HG02798 (cell line): Measurements from ENCODE around the gene SBK3.

Experiments
- ATAC-seq: cut with Tn5 transposase; IDR thresholded peaks from one replicate; pipeline ENCODE4 v1.9.1; 2021; ENCODE audit warnings: mild to moderate bottlenecking; ENCODE audit not compliant: unreplicated experiment, poor library complexity

The SBK3 gene

DNA sequence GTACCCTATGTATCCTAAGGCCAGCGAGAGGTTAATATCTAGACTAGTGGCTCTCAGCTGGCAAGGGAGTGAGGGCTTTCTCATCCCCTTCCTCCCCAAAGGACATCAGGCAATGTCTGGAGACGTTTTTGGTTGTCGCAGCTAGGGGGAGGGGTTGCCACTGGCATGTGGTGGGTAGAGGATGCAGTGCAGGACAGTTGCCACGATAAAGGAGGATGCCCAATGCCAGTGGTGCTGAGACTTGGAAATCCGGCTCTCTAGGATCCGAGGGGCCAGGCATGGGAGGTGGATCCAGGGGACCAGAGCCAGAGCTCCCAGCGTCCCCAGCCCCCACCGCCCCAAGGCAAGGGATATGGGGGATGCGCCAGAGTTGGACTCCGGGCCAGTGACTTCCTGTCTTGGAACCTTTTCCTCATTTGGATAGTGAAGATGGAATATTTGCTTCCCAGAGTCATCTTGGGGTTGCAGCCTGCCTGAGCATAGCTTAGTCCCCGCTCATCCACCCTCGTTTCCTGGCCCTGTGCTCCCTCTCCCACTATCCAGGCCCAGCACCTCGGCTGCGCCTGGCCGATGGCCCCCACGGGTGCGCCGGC, 52.2 kb downstream of the SBK3 start:
- no peak for ATAC-seq

DNA sequence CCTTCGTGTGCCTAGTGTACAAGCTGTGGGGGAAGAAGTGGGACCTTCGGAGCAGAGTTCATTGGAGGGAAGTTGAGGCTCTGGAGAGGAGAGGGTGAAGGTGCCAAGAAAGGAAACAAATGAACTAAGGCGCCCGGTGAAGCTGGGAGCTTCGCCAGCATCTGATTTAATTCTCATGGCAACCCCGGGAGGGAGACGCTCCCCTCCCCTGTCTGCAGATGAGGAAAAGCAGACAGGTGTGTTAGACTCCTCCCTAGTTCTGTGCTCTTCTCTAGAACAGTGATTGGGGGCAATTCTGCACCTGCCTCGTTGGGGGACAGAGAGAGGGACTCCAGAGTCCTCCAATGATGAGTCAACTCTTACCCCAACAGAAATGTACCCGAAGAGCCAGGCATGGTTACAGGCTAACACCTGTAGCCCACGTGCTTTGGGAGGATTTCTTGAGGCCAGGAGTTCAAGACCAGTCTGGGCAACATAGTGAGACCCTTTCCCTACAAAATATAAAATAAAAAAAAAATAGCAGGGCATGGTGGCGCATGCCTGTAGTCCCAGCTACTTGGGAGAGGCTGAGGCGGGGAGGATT, 52.9 kb downstream of the SBK3 start:
- ATAC-seq: no peak

DNA sequence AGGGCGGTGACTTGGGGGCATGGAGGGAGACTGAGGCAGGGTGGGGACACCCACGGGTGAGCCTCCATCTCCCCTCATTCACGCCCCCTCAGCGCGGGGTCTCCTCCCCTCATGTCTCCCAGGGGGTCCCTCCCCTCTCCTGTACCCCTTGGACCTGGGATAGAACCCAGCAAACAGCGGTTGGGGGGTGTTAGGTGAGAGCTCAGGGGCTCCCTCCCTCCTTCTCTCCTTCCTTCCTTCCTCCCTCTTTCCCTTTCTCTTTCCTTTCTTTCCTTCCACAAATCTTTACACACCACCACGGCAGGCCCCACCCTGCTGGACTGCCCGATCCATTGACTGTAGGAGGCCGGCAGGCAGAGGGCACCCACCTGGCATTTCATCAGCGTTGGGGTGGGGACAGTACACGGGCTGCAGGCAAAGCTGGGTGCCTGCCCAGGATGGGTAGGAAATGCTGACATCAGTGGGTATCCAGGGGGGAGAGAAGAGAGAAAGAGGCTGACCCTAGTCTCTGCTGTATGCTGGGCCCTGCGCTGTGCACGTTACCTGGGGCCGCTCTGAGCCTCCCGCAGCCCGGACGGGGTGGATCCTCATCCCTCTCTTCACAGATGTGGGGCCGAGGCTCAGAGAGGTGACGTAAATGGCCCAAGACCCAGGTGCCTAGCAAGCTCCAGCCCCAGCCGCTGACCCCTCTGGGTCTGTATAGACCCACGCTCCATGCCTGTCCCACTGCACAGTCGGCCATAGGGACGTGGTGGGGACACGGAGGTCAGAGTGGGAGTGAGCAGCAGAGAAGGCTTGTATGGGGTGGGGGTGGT, 53.6 kb downstream of the SBK3 start:
- no peak for ATAC-seq
